Measurements from ENCODE around the gene CCDC88B.

CCDC88B gene

DNA sequence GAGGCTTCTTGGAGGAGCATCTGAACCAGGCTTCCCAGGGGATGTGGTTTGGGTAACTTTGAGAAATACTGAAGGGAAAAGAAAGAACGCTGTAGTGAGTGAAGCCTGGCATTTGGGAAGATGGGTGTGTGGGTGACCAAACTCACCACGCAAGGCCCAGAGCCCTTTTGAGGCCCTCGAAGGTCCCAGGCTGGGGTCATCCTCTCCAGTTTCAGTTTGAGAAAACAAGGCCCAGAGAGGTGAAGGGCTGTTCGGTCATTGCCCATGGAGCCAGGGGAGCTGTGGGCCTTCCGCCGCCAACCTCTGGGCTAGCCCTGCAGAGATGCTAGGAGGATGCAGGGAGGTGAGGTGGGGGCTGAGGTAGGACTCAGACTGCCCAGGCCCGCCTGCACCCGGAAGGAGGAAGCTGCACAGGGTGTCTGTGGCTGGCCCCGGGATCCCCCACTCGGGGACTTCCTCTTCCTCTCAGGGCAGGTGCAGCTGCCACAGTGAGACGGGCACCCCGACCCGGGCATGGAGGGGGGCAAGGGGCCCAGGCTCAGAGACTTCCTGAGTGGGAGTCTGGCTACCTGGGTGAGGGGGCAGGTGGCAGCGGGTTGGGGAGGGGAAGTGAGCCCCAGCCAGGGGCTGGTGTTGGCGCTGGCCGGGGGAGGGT is at the start of gene CCDC88B:
TSS of gene CCDC88B (plus strand) at position 451 of the 655 bp plus-strand sequence. CDS start at position 514, 63 bp downstream.
- ATAC-seq: peak; percentile 82

DNA sequence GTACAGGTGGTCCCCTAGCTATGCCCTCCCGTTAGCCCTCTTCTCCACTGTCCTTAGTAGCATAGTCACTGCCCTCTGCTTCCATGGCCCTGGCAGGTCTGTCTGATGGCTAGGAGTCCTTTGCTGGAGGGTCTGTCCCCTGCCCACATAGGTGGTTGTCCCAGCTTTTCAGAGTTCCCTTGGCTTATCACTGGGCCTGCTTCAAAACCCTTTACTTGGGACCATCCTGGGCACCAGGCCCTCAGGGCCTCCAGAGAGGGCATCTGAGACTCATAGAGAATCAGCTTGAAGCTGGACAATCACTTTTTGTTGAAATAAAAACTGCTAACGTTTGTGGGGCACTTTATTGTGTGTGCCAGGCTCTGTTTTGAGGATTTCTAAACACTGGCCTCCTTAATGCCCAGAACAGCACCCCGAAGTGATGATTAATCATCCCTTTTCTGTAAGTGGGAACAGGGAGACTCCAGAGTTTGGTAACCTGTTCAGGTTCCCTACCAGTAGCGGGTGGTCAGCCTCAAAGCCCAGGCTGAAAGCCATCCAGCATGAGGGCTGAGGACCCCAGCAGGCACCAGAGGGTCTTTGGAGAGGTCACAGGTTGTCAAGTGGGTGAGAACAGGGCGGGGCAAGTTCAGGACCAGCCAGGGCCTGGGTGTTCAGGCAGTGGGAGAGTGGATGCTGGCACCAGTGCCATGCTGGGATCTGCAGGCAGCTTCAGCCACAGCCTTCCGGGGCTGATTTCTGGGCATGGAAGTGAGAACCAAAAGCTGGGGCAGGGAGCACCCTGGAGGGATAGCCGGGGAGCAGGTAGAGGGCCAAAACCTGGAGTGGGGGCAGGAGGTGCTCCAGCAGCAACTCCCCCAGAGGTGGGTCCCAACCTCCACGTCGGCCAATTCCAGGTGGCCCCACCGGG is 49.4 kb upstream of the CCDC88B start:
- DNase-seq (no peak), ATAC-seq (no peak)

More for the DNA sequence above, at the start of gene CCDC88B:
- DNase-seq: peak; percentile 89

- ATAC-seq (no peak), DNase-seq (no peak)
Observed at GRCh38 chr11:64291262-64291751, 48.7 kb upstream of the CCDC88B start, which contains the start of gene KCNK4. TSS of gene KCNK4 (plus strand) at chr11:64291302. CDS start at chr11:64293019, 1,717 bp downstream.

- peak; percentile 34 for ATAC-seq
- no peak for DNase-seq
Observed at GRCh38 chr11:64291752-64292459, 48.1 kb upstream of the CCDC88B start.

- ATAC-seq: no peak
- no peak for DNase-seq
Observed at GRCh38 chr11:64292460-64293254, 47.3 kb upstream of the CCDC88B start.

DNA sequence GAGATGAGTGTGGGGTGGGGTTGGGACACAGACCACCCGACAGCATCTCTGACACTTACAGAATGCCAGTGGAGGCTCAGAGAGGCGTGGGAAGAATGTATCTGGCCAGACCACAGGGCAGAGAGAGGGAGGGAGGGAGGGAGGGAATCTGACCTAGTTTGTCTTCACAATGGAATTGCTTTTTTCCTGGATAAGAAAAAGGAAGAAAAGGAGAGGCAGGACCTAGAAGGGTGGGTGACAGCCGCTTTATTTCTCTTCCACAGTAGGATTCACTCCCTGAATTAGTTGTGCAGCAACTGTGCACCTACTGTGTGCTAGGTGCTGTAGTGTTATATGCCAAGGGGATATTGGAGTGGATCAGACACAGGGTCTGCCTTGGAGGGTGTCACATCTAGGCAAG is 45.2 kb upstream of the CCDC88B start:
- ATAC-seq: no peak
- DNase-seq: no peak

- DNase-seq (no peak), ATAC-seq (no peak)
Observed at GRCh38 chr11:64295760-64296159, 44.2 kb upstream of the CCDC88B start.

DNA sequence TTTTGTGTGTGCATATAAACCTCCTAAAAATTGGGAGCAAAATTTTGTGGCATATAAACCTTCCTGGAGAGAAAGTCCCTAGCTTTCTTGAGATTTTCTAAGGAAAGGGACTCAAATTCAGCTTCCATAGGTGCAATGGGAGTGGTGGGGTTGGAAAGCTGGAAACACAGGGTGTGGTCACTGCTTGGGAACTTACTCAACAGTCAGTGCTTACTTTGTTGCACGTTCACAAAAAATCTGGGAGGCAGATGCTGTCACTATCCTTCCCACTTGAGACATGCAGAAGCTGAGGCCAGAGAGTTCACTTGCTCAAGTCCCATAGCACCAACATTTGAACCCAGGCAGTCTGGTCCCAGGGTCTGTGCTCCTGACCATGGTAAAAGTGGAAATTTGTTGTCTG is 43.8 kb upstream of the CCDC88B start:
- ATAC-seq (no peak), DNase-seq (no peak)

DNA sequence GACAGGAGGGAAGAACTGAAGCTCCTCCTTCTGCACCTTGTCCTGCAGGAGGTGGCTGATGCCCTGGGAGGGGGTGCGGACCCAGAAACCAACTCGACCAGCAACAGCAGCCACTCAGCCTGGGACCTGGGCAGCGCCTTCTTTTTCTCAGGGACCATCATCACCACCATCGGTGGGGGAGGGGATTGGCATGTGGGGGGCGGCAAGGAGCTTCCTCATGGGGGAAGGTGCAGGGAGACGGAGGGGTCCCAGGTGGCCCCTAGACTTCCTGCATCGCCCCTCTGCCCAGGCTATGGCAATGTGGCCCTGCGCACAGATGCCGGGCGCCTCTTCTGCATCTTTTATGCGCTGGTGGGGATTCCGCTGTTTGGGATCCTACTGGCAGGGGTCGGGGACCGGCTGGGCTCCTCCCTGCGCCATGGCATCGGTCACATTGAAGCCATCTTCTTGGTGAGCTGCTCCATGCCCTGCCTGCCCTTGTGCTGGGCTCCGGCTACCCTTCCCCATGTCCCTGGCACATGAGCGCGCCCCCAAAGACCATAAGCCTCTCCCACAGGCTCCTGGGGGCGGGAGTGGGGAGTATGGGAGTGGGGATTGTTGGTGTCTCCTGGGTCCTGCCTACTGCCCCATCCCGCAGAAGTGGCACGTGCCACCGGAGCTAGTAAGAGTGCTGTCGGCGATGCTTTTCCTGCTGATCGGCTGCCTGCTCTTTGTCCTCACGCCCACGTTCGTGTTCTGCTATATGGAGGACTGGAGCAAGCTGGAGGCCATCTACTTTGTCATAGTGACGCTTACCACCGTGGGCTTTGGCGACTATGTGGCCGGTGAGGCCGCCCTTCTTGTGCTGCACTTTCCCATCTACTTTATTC is 42.9 kb upstream of the CCDC88B start:
- DNase-seq (no peak), ATAC-seq (no peak)

DNA sequence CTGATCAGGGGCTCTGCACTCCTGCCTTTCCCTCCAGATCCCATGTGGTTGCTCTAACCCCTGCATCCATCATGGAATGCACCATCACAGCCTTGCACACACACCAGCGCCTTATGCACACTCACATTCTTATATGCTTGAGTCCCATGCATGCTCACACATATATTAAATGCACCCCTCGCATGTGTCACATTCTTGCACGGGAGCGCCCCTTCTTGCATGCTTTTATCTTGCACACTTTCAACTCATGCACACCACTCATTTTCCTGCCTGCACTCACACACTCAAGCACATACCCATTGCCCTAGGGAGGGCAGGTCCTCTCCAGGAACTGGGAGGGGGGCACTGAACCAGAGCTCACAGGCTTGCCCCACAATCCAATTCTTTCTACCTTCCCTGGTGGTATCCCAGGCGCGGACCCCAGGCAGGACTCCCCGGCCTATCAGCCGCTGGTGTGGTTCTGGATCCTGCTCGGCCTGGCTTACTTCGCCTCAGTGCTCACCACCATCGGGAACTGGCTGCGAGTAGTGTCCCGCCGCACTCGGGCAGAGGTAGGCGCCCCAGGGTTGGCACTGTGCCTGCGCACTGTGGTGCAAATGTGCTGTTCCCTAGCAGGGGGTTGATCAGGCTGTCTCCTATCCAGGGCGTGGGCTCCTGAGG is 42.2 kb upstream of the CCDC88B start:
- ATAC-seq (no peak), DNase-seq (no peak)

DNA sequence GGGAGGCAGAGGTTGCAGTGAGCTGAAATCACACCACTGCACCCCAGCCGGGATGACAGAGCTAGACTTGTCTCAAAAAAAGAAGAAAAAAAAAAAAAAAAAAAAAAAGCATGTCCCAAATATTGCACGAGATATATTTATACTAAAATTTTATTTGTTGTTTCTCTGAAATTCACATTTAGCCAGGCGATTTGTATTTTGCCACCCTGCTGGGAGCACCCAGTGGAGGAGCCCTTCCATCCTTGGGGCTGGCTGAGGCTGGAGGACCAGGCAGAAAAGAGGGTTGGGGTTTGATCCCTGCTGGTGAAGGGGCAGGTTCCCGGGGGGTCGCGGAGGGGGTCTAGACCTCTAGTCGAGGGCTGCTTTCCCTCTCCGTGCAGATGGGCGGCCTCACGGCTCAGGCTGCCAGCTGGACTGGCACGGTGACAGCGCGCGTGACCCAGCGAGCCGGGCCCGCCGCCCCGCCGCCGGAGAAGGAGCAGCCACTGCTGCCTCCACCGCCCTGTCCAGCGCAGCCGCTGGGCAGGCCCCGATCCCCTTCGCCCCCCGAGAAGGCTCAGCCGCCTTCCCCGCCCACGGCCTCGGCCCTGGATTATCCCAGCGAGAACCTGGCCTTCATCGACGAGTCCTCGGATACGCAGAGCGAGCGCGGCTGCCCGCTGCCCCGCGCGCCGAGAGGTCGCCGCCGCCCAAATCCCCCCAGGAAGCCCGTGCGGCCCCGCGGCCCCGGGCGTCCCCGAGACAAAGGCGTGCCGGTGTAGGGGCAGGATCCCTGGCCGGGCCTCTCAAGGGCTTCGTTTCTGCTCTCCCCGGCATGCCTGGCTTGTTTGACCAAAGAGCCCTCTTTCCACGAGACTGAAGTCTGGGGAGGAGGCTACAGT is 40.8 kb upstream of the CCDC88B start:
- no peak for DNase-seq
- no peak for ATAC-seq

GRCh38 chr11:64299847-64300648 is 40.0 kb upstream of the CCDC88B start, which contains the start of gene CATSPERZ:
TSS of gene CATSPERZ (plus strand) at chr11:64300358. CDS start at chr11:64300411, 53 bp downstream.
- DNase-seq (no peak), ATAC-seq (no peak)

GRCh38 chr11:64303109-64304031 is 36.6 kb upstream of the CCDC88B start:
- no peak for ATAC-seq
- no peak for DNase-seq

GRCh38 chr11:64304032-64304315 is 36.0 kb upstream of the CCDC88B start:
- DNase-seq (no peak), ATAC-seq (no peak)

DNA sequence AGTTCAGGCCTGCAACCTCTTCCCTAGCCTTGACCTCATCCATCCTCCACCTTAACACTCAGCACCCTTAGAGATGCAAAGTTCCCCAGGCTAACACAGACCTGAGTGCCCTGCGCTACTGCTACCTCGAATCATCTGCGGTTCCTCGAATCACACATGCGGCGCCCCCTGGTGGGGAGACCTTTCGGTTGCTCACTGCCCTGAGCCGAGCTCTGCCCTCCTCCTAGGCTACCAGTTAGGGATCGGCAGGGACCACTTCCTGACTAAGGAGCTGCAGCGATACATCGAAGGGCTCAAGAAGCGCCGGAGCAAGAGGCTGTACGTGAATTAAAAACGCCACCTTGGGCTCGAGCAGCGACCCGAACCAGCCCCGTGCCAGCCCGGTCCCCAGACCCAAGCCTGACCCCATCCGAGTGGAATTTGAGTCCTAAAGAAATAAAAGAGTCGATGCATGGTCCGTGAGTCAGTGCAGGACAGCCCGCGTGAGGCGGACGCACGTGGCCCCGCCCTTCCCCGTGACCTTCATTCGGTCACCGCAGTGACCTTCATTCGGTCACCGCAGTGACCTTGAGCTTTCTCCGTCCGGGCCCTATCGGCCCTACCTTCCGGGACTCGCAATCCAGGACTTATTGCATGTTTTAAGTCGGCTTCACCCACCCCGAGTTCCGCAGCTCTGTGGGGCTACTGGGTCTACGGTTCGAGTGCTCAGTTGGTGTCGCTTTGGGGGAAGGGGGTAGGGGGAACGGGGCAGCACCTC is 35.5 kb upstream of the CCDC88B start:
- peak; percentile 99 for DNase-seq
- peak; percentile 48 for ATAC-seq

- DNase-seq (peak; percentile 100), ATAC-seq (peak; percentile 78)
Observed at GRCh38 chr11:64305075-64305690, 34.8 kb upstream of the CCDC88B start, which contains the start of gene ESRRA. TSS of gene ESRRA (plus strand) at chr11:64305524. CDS start at chr11:64307180, 1,656 bp downstream.
